Duodenal mucosa (tissue), 2 donors: ENCODE results near the gene FGD6.

ENCODE experiments used
- H3K27ac ChIP-seq: one replicate; pipeline ENCODE4 v1.7.0; 2013; ENCODE audit warnings: low read depth, low read length
- H3K27me3 ChIP-seq, 2 donors: one replicate each; pipeline ENCODE4 v1.7.0; 2013; ENCODE audit warnings: low read length in 2 of 2, control low read depth in 1 of 2; ENCODE audit not compliant: insufficient read depth in 2 of 2, control insufficient read depth in 1 of 2
- H3K36me3 ChIP-seq, 2 donors: one replicate each; pipeline ENCODE4 v1.7.0; 2013; ENCODE audit warnings: low read length in 2 of 2, control low read depth in 1 of 2; ENCODE audit not compliant: insufficient read depth in 2 of 2, control insufficient read depth in 1 of 2
- H3K4me1 ChIP-seq, 2 donors: one replicate each; pipeline ENCODE4 v1.7.0; 2013; ENCODE audit warnings: low read length in 2 of 2, control low read depth in 1 of 2; ENCODE audit not compliant: insufficient read depth in 2 of 2, control insufficient read depth in 1 of 2
- H3K4me3 ChIP-seq, 2 donors: one replicate each; pipeline ENCODE4 v1.7.0; 2013; ENCODE audit warnings: low read length in 2 of 2, low read depth in 1 of 2
- H3K9ac ChIP-seq, 2 donors: one replicate each; pipeline ENCODE4 v1.7.0; 2013; ENCODE audit warnings: low read length in 2 of 2, low read depth in 1 of 2
- H3K9me3 ChIP-seq, 2 donors: one replicate each; pipeline ENCODE4 v1.7.0; 2013; ENCODE audit warnings: low read length in 2 of 2, control low read depth in 1 of 2; ENCODE audit not compliant: control insufficient read depth in 1 of 2

FGD6 gene

DNA sequence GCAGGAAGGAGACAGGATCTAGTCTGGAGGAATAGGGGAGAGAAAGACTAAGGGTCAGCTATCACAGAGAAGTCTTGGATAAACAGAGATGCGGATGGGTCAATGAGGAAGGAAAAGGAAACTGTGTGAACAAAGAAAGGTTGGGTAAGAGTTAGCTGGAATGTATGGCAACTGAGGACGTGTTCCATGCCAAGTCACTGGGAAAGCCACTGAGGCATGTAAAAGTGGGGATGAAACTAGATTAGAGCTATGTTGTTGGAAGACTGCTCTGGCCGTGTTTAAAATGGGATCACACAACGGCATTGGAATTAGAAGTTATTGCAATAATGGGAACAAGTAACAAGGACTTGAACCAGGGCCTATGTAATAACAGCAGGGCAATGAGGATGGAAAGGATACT lies 139.9 kb downstream of the FGD6 start:
- Histone ChIP-seq H3K9ac (no peak overlapping the region), H3K4me1 (no peaks in the 10 kb centered on the region), H3K27me3 (no peaks in the 10 kb centered on the region), H3K9me3 (no peaks in the 10 kb centered on the region), H3K4me3 (no peak overlapping the region), H3K27ac (no peak overlapping the region), H3K36me3 (no peaks in the 10 kb centered on the region)

DNA sequence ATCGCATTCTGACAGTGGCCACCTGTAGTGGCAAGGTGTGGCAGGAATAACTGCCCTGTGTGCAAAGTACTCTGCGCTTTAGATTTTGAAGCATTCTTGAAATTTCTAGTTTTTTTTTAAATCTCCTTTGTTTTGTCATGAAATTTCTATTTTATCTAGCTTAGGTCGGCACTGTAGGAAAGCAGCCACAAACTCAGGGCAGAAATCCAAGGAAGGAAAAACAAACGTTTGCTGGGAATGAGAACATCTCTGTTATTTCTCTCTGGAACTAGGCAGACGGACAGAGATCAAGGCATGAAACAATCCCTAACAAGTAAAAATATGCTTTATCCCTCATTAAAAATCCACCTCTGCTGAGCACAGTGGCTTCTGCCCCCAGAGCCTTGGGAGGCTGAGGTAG lies 142.5 kb downstream of the FGD6 start:
- Histone ChIP-seq H3K4me3 (no peak overlapping the region), H3K27me3 (no peaks in the 10 kb centered on the region), H3K4me1 (no peaks in the 10 kb centered on the region), H3K36me3 (no peaks in the 10 kb centered on the region), H3K9me3 (no peaks in the 10 kb centered on the region), H3K9ac (no peak overlapping the region), H3K27ac (no peak overlapping the region)

DNA sequence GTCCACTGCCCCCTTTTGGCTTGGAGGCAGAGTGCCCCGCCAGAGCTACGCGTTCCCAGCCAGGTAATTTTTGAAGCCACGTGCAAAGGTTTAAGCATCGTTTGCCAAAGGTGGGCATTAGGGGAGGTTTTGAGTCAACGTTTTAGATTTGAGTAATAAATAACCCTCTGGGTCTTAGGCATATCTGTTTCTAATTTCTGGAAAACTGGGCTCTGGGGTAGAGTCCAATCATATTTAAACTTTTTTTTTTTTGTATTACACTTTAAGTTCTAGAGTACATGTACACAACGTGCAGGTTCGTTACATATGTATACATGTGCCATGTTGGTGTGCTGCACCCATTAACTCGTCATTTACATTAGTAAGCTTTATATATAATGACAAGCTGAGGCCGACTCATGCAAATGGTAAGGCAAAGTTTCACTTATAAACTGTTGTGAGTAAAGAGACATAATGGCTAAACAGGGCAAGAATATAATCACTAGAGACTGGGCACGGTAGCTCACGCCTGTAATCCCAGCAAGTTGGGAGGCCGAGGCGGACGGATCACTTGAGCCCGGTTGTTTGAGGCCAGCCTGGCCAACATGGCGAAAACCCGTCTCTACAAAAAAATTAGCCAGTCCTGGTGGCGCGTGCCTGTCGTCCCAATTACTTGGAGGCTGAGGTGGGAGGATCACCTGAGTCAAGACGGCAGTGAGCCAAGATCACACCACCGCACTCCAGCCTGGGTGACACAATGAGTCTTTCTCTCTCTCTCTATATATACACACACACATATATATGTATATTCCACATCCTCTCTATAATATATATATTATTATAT lies 143.4 kb downstream of the FGD6 start:
- Histone ChIP-seq H3K27ac (no peak overlapping the region), H3K4me1 (no peaks in the 10 kb centered on the region), H3K36me3 (no peaks in the 10 kb centered on the region), H3K27me3 (no peaks in the 10 kb centered on the region), H3K9ac (no peak overlapping the region), H3K9me3 (no peaks in the 10 kb centered on the region), H3K4me3 (peak overlapping the region; percentile 81 to 97)

DNA sequence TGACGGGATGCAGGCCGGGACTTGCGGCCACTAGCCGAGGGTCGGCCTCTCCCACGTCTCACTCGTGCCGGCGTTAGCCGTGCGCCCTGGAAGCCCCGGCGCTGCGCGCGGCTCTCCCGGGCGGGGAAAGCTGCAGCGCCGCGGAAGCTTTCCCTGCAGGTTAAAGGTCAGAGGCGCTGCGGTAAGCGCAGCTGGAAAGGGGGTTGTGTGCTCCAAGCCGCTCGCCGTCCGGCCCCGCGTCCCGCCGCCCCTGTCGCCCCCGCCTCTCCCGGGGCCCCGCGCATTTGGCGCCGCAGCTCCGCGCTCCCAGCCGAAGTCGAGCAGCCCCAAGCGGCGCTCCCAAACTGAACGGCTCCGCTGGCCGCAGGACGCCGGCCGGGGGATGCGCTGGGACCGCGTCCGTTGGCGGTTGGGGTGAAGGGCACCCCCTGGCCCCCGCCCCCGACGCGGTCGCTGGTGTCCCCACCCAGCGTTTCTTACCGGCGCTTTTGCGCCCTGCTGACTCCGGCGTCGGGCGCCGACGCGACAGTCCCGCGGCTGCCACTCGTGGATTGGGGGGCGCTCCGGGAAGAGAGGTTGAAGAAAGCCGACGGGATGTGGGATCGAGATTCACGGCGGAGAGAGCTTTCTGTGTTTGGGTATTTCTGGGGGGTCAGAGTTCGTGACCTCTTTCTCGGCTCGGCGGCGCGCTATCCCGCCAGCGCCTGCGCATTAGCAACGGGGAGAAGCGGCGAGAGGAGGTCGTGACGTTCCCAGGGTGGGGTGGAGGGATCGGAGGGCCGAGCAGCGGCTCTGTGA lies 144.2 kb downstream of the FGD6 start, which contains the start of gene NR2C1:
TSS of gene NR2C1 (minus strand) at position 719 of the 798 bp plus-strand sequence. CDS start 6,234 bp downstream, outside the sequence.
- Histone ChIP-seq H3K4me1 (no peaks in the 10 kb centered on the region), H3K27me3 (no peaks in the 10 kb centered on the region), H3K27ac (peak within 1 kb of the TSS; percentile 75), H3K9ac (peak within 1 kb of the TSS; percentile 76 to 80), H3K4me3 (peak within 1 kb of the TSS; percentile 81 to 97), H3K36me3 (peaks cover 0 to 3% of the 10 kb centered on the region in 2 donors), H3K9me3 (no peaks in the 10 kb centered on the region)

DNA sequence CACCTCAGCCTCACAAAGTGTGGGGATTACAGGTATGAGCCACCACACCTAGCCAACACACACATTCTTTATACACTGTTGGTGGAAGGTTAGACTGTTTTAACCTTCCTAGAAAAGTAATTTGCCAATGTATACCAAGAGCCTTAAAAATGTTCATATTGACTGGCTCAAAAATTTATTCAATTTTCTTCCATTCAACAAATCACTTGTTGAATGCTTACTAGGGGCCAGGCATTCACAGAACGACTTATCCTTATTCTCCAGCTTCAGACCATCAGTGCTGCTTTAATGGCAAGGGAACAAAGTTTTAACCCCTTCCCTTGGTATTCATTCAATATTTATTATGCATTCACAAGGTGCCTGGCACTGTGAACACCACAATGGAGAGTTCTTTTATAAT lies 146.9 kb downstream of the FGD6 start:
- H3K4me1 ChIP-seq = no peaks in the 10 kb centered on the region
- no peak overlapping the region for H3K4me3 ChIP-seq

DNA sequence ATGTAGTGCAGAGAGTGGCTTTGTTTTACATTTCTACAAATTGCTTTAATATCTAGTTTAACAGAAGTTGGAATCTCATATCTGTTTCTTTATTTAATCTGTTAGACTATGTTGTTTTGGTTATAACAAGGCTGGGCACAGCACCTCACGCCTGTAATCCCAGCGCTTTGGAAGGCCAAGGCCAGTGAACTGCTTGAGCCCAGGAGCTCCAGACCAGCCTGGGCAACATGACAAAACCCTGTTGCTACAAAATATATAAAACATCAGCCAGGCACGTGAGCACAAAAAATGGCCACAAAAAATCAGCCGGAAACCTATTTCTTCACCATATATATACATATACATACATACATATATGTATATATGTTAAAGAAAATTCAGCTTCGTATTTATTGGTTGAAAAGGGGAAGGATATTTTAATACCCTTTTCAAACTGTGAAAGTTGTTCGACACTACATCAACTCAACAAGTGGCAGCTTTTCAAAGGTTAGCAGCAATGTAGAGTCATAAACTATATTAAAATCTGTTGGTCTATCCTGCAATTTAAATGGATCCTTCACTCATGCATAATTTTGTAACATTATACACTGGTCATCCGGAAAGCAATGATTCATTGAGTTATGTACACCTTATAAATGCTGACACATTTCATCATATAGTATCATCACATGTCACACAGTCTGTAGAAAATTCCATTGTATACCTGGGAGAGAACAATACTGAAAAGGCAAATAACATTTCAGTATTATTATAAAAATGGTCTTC lies 151.0 kb downstream of the FGD6 start:
- H3K4me1 ChIP-seq = no peaks in the 10 kb centered on the region

More for the DNA sequence above, 146.9 kb downstream of the FGD6 start:
- Histone ChIP-seq H3K9me3 (no peaks in the 10 kb centered on the region), H3K9ac (no peak overlapping the region), H3K36me3 (peaks cover 8 to 18% of the 10 kb centered on the region in 2 donors), H3K27me3 (no peaks in the 10 kb centered on the region), H3K27ac (no peak overlapping the region)

DNA sequence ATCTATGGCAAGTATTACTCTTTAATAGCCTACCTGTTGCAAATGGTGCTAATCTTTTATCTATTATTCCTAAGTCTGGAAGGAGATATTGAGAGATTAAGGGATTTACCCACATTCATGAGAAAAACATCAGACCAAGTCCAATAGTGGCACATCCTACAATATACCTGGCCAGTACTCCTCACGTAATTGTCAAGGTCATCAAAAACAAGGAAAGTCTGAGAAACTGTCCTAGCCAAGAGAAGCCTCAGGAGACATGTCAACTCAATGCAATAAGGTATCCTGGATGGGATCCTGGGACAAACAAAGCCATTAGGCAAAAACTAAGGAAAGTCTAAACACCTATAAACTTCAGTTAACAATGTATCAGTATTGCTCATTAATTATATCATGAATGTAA lies 156.3 kb downstream of the FGD6 start:
- Histone ChIP-seq H3K4me3 (no peak overlapping the region), H3K27me3 (no peaks in the 10 kb centered on the region), H3K4me1 (no peaks in the 10 kb centered on the region), H3K9me3 (no peaks in the 10 kb centered on the region), H3K9ac (no peak overlapping the region), H3K36me3 (peaks cover 15 to 70% of the 10 kb centered on the region in 2 donors), H3K27ac (no peak overlapping the region)

More for the DNA sequence above, 151.0 kb downstream of the FGD6 start:
- no peak overlapping the region for H3K9ac ChIP-seq
- no peaks in the 10 kb centered on the region for H3K9me3 ChIP-seq
- H3K4me3 ChIP-seq = no peak overlapping the region
- H3K36me3 ChIP-seq = peaks cover 19 to 46% of the 10 kb centered on the region in 2 donors
- H3K27me3 ChIP-seq = no peaks in the 10 kb centered on the region
- no peak overlapping the region for H3K27ac ChIP-seq

DNA sequence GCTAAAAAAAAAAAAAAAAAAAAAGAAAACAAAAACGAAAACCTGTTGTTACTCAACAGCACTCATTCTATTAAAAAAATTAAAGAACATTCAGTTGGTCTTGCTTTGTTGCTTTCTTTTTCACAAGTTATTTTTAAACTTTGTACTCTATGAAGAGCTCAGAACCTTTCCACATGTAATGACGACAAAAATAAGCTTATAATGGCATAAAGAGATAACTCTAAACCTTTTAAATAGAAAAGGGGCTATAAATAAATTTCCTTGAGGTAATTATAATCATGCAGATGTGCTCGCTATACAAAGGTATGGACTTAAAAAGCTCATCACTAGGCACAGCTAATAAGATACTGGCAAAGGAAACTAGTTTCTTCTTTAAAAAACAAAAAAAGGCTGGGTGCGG lies 157.3 kb downstream of the FGD6 start:
- H3K27ac ChIP-seq = no peak overlapping the region
- H3K9me3 ChIP-seq = no peaks in the 10 kb centered on the region
- H3K27me3 ChIP-seq = no peaks in the 10 kb centered on the region
- H3K9ac ChIP-seq = no peak overlapping the region
- no peaks in the 10 kb centered on the region for H3K4me1 ChIP-seq
- no peak overlapping the region for H3K4me3 ChIP-seq
- peaks cover 15 to 72% of the 10 kb centered on the region in 2 donors for H3K36me3 ChIP-seq

DNA sequence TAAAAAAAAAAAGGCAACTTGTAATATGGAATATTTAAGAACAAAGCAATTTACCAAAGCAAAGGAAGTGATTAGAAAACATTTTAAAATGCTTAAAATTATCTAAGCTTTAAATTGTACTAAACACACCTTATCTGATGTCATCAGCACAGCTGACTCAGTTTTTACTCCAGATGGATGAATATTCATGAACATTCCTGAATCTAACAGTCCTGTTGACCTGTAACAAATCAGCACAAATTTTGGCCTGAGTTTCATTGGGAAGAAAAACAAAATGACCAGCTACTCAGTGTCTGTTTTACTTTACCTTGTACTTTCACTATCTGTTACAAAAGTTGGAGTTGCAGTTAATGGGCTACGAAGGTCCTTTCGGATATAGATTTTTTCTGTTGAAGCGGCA lies 159.8 kb downstream of the FGD6 start:
- Histone ChIP-seq H3K36me3 (peaks cover 11 to 62% of the 10 kb centered on the region in 2 donors), H3K9me3 (no peaks in the 10 kb centered on the region), H3K9ac (no peak overlapping the region), H3K4me1 (no peaks in the 10 kb centered on the region), H3K27ac (no peak overlapping the region), H3K4me3 (no peak overlapping the region), H3K27me3 (no peaks in the 10 kb centered on the region)
